GM18526 (cell line): ENCODE data around the gene NLRC5.

Experiments
- POLR2A ChIP-seq: IDR thresholded peaks from 3 replicates; pipeline ENCODE4 v1.6.1; 2011; ENCODE audit not compliant: insufficient read length; ENCODE audit errors: extremely low read depth

NLRC5 gene

DNA sequence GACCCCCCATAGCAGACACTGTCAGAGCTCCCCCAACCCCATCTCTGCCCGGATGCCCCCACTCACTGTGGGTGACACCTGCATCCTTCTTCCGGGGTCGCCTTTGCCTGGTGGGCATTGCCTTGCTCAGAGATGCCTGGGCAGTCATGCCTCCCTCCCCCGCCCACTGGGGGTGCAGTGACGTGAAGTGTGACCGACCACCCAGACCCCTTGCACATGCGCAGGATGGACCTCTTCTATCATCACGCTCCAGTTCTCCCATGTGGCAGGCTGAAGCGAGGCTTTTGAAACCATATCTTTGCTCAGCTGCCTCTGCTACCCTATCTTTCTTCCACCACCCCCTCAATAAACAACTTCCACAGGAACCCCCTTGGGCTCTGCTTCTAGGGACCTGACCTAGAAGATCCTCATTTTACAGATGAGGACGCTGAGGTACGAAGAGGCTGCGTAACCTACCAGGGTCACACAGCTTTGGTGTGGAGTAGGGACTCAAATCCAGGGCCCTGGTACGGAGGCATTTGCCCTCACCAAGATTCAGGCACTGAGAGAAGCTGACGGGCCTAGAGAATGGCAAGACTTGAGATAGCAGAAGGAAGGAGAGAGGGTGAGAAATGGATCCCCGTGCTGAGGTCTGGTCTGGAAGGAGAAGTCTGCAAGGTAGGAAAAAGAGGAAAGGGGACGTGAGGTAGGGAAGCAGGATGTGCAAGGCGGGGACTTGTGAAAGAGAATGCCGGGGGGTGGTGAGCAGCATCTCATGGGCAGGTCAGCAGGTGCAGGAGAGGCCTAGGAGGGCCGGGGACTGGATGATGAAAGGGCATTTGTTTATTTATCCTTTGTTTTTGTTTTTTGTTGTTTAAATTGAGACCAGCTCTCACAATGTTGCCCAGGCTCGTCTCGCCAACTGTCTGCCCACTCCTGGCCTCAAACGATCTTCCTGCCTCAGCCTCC is 14.4 kb downstream of the NLRC5 start:
- TF ChIP-seq POLR2A: no peak

DNA sequence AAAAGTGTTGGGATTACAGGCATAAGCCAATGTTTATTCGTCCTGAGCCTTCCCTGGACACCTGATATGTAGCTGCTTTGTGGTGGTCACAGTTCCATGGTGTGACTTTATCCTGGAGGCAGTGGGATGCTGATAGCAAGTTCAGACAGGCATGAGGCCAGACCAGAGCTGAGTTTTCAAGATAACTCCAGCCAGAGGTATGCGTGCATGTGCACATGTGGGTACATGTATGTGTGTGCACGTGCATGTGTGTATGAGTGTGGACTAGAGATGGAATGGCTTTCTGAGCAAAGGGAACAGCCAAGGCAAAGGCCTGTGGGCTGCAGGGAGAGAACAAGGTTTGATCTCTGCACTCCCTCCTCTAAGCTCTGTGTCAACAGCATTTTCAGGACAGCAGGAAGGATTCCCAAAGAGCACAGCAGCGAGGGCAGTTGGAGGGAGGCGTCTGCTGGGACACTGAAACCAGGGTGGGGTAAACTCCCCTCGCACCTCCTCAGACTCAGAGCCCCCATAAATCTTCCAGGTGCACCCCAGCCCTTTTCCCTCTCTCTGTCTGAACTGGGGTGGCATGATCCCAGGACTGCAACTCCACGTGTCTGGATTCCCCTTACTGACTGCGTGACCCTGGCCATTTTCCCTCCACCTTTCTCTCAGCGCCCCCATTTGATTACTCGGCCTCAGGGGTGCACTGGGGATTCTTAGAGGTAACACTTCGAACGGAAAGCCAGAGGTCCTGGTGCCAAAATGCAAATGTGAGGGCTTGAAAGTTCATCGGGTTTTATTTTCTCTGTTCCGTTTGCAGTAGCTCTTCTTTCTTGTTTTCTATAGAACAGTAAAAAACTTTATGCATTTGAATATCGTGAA is 15.3 kb downstream of the NLRC5 start:
- no peak for TF ChIP-seq POLR2A

DNA sequence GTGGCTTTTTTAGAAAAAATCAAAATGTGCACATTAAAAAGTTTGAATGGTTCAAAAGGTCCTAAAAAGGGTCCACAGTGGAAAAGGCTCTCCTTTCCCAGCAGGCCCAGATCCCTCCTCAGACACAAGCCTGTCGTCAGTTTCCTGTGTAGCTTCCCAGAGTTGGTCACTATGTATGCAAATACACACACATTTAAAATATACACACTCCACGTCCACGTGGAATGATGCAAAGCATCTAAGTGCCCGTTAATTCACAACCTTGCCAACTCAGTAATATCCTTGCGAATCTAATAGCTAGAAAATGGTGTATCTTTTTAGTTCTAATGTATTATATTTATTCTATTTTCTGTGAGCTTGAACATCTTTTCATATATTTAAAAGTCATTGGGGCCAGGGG is 17.7 kb downstream of the NLRC5 start:
- TF ChIP-seq POLR2A: no peak

DNA sequence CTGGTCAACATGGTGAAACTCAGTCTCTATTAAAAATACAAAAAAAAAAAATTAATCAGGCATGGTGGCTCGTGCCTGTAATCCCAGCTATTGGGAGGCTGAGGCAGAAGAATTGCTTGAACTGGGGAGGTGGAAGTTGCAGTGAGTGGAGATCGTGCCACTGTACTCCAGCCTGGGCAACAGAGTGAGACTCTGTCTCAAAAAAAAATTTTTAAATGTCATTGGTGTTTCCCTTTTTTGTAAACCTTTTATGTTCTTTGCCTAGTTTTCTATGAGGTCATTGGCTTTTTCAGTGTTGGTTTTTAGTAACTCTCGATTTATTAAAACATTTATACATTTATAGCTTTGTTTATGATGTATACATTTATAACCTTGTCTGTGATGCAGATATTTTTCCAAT is 18.2 kb downstream of the NLRC5 start:
- no peak for TF ChIP-seq POLR2A

DNA sequence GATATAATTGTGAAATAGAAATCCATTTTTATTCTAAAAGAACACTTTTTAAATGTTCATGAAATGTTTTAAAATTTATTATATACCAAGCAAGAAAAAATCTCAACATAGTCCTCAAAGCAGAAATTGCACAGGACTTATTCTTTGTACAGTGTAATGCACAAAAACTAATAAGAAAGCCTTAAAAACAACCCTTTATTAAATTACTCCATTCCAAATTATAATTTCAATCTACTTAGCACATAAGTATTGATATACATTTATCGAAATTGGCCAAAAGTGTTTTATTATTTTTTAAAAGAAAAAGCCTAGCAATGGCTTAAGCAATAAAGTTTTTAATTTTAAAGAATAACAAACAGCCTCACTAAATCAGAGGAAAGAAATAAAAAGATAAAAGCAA is 19.1 kb downstream of the NLRC5 start:
- no peak for TF ChIP-seq POLR2A

DNA sequence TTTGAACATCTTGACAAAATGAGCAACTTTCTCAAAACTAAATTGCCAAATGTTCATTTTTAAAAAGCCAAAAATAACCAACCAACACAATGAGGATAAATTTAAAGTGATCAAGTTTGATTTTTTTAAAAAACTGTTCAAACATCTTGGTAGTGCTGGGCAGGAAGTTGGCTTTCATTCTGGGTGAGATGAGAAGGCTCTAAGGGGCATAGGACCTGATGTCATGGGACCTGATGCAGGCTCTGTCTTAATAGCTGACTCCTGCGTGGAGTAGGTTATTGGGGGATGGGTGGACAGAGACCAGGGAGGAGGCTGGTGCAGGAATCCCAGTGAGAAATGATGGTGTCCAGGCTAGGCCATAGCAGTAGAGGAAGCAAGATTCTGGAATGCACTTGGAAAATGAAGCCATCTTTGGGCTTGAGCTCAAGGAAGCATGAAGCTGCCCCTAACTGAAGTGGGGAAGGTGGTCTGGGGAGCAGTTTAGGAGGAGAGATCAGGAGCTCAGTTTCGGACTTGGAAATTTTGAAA is 20.4 kb downstream of the NLRC5 start:
- no peak for TF ChIP-seq POLR2A

DNA sequence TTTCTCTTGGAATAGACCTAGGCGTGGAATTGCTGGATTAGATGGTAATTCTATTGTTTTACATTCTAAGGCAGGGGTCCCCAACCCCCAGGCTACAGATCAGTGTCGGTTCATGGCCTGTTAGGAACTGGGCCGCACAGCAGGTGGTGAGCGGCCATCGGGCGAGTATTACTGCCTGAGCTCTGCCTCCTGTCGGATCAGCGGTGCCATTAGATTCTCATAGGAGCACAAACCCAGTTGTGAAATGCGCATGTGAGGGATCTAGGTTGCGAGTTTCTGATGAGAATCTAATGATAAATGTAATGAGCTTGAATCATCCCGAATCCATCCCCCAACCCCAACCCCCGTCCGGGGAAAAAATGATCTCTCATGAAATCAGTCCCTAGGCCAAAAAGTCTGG is 23.0 kb downstream of the NLRC5 start:
- TF ChIP-seq POLR2A: no peak

GRCh38 chr16:57013229-57013628 is 23.9 kb downstream of the NLRC5 start:
- TF ChIP-seq POLR2A: no peak

DNA sequence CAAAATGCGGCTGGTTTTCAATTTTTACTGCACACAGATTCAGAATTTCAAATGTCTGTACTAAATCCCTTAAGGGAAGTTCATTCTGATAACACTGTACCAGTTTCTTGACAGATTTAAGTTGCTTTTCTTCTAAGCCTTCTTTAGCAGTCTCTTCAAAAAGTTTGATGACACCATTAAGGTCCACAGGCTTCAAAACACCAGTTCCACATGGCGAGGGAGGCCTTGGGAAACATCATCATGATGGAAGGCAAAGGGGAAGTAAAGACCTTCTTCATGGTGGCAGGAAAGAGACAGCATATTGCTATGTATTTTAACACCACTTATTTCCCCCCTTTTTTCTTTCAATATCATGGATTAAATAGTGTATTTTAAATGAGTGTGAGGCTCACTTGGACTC is 24.5 kb downstream of the NLRC5 start:
- TF ChIP-seq POLR2A: no peak

DNA sequence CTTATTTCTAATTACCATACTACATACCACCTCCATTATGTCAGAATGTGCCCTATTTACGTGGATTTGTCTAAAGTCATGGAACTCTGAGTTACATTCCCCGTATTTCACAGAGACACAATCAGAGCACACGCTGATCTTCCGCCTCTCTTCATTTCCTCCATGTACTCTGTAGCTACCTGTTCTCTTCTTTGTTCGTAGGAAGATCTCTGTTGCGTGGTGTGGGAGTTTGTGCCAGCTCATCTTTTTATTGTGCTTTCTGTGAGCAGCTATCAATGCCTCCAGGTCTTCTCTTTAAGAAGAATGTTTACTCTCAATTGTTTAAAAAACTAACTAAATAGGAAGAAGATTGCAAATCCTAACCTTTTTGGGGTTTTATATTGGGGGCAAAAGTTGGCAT is 26.9 kb downstream of the NLRC5 start:
- no peak for TF ChIP-seq POLR2A

DNA sequence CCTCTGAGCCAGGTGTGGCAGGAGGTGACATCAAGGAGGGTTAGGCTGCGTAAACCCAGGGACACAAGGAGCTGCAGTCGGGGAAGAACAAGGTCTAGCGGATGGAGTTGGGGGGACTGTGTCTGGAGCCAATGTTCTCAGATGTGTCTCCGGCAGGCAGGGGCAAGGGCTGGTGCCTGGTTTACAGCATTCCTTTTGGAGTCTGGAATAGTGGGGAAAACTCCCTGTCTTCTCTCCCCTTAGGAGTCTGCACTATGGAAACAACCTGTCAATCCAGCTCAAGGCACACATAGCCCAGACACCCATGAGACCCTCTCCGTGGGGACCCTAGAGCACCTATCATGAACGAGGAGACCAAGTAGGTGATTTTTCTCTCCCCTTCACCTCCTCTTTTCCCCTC is 27.5 kb downstream of the NLRC5 start:
- no peak for TF ChIP-seq POLR2A

GRCh38 chr16:57017251-57017650 is 27.9 kb downstream of the NLRC5 start:
- no peak for TF ChIP-seq POLR2A

- TF ChIP-seq POLR2A: no peak
Observed at GRCh38 chr16:57019746-57020145, 30.4 kb downstream of the NLRC5 start.

- no peak for TF ChIP-seq POLR2A
Observed at GRCh38 chr16:57020651-57021050, 31.3 kb downstream of the NLRC5 start.

DNA sequence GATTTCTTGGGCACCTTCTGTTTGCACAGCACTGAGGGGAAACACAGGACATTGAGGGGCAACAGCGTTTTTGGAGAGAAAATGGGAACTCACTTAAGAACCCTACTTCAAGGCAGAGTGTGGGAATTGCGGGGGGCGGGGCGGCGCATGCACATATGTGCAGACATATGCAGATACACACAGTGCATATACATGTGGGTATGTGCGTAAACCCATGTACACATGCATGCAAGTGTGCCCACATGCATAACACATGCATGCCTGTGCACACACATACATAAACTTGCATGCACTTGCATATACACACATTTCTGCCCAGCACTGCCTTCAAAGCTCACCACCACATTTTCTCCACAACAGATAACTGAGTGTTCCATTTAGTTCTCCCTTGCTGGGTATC is 32.4 kb downstream of the NLRC5 start:
- TF ChIP-seq POLR2A: no peak

DNA sequence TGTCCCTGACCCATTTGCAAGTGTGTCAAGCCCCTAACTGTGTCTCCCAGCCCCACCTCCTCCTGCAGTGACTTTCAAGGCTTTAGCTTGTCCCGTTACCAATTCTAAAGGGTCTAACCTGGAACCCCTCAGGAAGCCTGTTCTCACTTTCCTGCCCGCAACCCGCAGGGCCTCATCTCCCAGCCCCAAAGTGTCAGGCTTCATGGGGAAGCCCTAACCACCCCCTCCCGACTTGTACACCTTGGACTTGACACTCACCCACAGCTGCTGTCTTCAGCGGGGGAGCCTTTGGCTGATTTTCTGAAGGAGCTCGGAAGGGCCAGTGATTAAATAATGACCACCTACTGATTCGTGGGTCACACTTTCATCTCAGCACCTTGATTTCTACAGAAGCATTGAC is 33.1 kb downstream of the NLRC5 start:
- no peak for TF ChIP-seq POLR2A
